ENCODE results near the gene RASSF9.

The RASSF9 gene

DNA sequence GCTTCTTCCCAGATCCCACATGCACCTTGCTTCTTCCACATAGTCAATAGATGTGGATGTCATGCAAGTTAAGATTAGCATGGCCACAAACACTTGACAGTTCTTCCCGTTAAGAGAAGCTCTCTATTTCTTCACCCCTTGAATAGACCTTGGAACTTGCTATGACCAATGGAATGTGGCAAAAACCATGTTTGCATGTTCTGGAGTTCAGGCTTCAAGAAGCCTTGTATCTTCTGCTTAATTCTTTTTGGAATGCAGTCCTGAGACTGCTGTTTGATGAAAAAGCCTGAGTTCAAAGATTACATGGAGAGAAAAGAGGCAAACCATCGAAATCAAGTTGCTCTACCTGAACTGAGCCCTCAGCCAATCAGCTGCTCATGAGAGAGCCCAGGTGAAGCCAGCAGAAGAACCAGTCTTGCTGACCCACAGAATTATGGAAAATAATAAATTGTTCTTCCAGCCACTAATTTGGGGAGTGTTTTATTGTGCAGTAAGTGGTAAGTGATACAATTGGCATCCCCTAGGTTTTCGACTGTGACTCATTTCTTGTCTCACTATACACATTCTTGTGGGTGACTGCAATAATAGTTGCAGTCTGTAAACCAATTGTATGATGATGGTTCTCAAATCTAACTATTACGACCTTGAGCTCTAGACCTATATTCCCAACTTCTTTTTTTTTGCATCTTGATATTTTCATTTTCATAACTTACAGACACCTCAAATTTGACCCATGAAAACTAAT, 12.6 kb downstream of the RASSF9 start:
- H3K4me3 ChIP-seq (ENCODE audit: low read depth, low read length): no peak overlapping the region
- TF ChIP-seq, protein P1, sequence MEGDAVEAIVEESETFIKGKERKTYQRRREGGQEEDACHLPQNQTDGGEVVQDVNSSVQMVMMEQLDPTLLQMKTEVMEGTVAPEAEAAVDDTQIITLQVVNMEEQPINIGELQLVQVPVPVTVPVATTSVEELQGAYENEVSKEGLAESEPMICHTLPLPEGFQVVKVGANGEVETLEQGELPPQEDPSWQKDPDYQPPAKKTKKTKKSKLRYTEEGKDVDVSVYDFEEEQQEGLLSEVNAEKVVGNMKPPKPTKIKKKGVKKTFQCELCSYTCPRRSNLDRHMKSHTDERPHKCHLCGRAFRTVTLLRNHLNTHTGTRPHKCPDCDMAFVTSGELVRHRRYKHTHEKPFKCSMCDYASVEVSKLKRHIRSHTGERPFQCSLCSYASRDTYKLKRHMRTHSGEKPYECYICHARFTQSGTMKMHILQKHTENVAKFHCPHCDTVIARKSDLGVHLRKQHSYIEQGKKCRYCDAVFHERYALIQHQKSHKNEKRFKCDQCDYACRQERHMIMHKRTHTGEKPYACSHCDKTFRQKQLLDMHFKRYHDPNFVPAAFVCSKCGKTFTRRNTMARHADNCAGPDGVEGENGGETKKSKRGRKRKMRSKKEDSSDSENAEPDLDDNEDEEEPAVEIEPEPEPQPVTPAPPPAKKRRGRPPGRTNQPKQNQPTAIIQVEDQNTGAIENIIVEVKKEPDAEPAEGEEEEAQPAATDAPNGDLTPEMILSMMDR (IDR thresholded peaks at IDR 0.05; ENCODE audit: control insufficient read depth, extremely low read depth, insufficient read depth): no peak
- no peak for DNase-seq (ENCODE audit: low read depth)

DNA sequence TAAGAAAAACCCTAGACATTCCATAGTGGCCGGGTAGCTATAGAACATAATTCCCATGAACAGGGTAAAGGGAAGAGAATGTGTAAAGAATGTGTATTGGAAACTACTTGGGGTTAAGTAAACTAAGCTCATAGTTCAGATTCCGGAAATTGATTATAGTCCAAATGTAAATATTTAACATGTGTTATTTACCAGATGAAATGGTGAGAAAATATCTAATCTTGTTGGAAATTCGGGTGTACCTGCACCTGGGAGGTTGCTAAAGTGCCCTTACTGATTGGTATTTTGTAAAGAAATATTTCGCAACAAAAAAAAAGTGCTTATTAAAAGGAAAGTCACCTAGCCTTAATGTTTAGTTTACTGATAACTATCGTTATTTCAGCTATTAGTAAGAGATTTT, 14.4 kb downstream of the RASSF9 start:
- DNase-seq (ENCODE audit: low read depth): peak; percentile 13
- no peak overlapping the region for H3K4me3 ChIP-seq (ENCODE audit: low read depth, low read length)
- TF ChIP-seq, protein P1 (IDR thresholded peaks at IDR 0.05; ENCODE audit: control insufficient read depth, extremely low read depth, insufficient read depth): no peak

DNA sequence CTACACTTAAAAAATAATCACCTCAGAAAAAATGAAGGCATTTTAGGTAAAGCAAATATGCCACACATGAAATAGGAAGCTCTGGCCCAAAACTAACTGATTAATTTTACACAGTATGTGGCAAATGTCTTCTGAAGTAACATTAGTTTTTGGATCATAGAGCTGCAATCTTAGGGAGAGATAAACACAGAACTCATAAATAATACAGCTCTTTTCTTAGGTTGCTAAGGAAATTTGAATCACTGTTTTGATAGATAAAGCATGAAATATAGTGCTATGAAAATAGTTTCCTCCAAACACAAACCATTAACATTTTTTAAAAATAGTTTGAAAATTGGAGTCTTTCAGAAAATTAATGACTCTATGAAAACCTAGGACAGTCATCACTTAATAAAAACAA, 15.0 kb downstream of the RASSF9 start:
- no peak for DNase-seq (ENCODE audit: low read depth)
- no peak overlapping the region for H3K4me3 ChIP-seq (ENCODE audit: low read depth, low read length)
- TF ChIP-seq, protein P1 (IDR thresholded peaks at IDR 0.05; ENCODE audit: control insufficient read depth, extremely low read depth, insufficient read depth): no peak

GRCh38 chr12:85820101-85820500, 16.1 kb downstream of the RASSF9 start:
- H3K4me3 ChIP-seq (ENCODE audit: low read depth, low read length): no peak overlapping the region
- DNase-seq (ENCODE audit: low read depth): no peak
- TF ChIP-seq, protein P1 (IDR thresholded peaks at IDR 0.05; ENCODE audit: control insufficient read depth, extremely low read depth, insufficient read depth): no peak

- no peak overlapping the region for H3K4me3 ChIP-seq (ENCODE audit: low read depth, low read length)
- TF ChIP-seq, protein P1 (IDR thresholded peaks at IDR 0.05; ENCODE audit: control insufficient read depth, extremely low read depth, insufficient read depth): no peak
- DNase-seq (ENCODE audit: low read depth): no peak
These were observed 21.5 kb downstream of the RASSF9 start for GRCh38 chr12:85814741-85815140.

DNA sequence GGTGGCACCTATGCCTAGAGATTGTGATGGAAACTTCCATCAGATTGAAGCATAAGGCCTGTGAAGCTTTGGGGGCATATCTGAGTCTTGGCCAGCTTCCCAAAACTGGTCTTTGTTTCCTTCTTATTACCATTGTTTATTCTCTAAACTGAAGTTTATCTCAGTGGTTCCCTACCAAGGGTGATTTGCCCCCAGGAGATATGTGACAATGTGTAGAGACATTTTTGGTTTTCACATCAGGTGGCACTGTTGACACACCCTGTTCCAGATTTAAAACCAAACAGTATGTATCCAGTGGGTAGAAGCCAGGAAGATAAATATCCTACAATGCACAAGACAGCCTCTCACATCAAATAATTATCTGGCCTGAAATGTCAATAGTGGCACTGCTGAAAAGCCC, 22.1 kb downstream of the RASSF9 start:
- TF ChIP-seq, protein P1 (IDR thresholded peaks at IDR 0.05; ENCODE audit: control insufficient read depth, extremely low read depth, insufficient read depth): no peak
- no peak for DNase-seq (ENCODE audit: low read depth)

DNA sequence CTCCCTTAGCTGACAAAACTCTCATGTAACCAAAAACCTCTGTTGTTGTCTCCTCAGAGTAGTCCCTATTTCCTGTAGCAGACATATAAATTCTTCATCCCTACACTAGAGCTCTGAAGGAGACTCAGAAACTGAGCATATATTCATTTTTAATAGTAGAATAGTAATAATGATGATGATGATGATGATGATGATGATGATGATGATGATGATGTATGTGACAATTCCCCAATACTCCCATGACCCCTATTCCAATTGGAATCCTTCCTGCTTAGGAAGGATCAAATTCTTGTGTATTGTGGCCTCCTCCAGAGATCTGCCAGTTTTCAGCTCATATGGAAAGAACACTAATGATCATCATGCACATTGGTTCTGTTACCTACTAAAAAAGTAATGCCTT, 26.7 kb downstream of the RASSF9 start:
- no peak for DNase-seq (ENCODE audit: low read depth)
- TF ChIP-seq, protein P1 (IDR thresholded peaks at IDR 0.05; ENCODE audit: control insufficient read depth, extremely low read depth, insufficient read depth): no peak
- no peak overlapping the region for H3K4me3 ChIP-seq (ENCODE audit: low read depth, low read length)

More for the DNA sequence above, 22.1 kb downstream of the RASSF9 start:
- H3K4me3 ChIP-seq (ENCODE audit: low read depth, low read length): no peak overlapping the region

Measured in LNCaP clone FGC (cell line).